ENCODE results near the gene RFT1. TPM values are rescaled to one million over a fixed set of nuclear protein-coding genes. Genes with fewer than 3 reads are reported as not detected.

Gene RFT1
- total and polyA plus RNA-seq, 2 donors (not counting 3 experiments of a cell fraction or from before 2014, with no cell fraction given), result 29.8 to 39.9 TPM

- no peaks in the 10 kb centered on the region for H3K4me1 ChIP-seq (ENCODE audit: control insufficient read depth, extremely low read depth, insufficient read depth, low read length)
- no peak overlapping the region for H3K9ac ChIP-seq (replicated peaks; ENCODE audit: extremely low read depth, insufficient read depth, low read length)
- no peak for DNase-seq (ENCODE audit: low read depth, low spot score)
- no peaks in the 10 kb centered on the region for H4K20me1 ChIP-seq (replicated peaks; ENCODE audit: control insufficient read depth, extremely low read depth, insufficient read depth, low read length)
- no peak for FAIRE-seq
- dilution Hi-C loops (cut with MboI; ENCODE audit: extremely low pct_ligation_motif_present, low sequenced_read_pairs), result no loop called here
- no peaks in the 10 kb centered on the region for H3K79me2 ChIP-seq (ENCODE audit: control insufficient read depth, insufficient read depth, low read length)
- H3K9me3 ChIP-seq (replicated peaks; ENCODE audit: control insufficient read depth, insufficient read depth, low read length), result no peaks in the 10 kb centered on the region
- intact Hi-C loops (cut with micrococcal nuclease), result loop anchor here (10.0 kb wide), 1 partner anchor 183 kb away; no protein-coding TSS in a partner anchor
- H2AFZ ChIP-seq (ENCODE audit: low read depth, low read length), result no peak overlapping the region
- H3K4me2 ChIP-seq (ENCODE audit: insufficient read depth, low read length), result no peak overlapping the region
- H3K4me3 ChIP-seq (replicated peaks in 1 of 3; ENCODE audit: insufficient read depth in 1 of 3, low read depth in 1 of 3, low read length in 3 of 3), result no peak overlapping the region
- H3K27ac ChIP-seq (ENCODE audit: insufficient read depth, low read depth, low read length), result no peak overlapping the region
- no TSS peak for BruUV-seq (replicated peaks)
- no peaks in the 10 kb centered on the region for H3K27me3 ChIP-seq (ENCODE audit: control insufficient read depth in 2 of 2, insufficient read depth in 2 of 2, low read length in 2 of 2)
- TF ChIP-seq EZH2 (IDR thresholded peaks at IDR 0.05; ENCODE audit: borderline replicate concordance, low read depth, low read length, severe bottlenecking) (no peak), JUN (IDR thresholded peaks at IDR 0.05; ENCODE audit: borderline replicate concordance, insufficient read depth, insufficient read length, low read depth) (no peak)
- ChIA-PET POLR2A (no interaction called here), CTCF (interaction anchor here (1.8 to 2.3 kb wide), 2 partner anchors 84 to 86 kb away, joined by 5 to 18 read pairs; no protein-coding TSS in a partner anchor)
- H3K9me1 ChIP-seq (replicated peaks; ENCODE audit: control insufficient read depth, extremely low read depth, insufficient read depth, low read length), result no peaks in the 10 kb centered on the region
- peaks cover 5 to 9% of the 10 kb centered on the region in 2 experiments for H3K36me3 ChIP-seq (ENCODE audit: control insufficient read depth in 2 of 2, extremely low read depth in 1 of 2, insufficient read depth in 2 of 2, low read length in 2 of 2)
These were observed 18.4 kb downstream of the RFT1 start for GRCh38 chr3:53111822-53112221.

GRCh38 chr3:53109891-53110771 is 20.1 kb downstream of the RFT1 start:
- intact Hi-C loops (cut with micrococcal nuclease) (loop anchor here (10.0 kb wide), 1 partner anchor 185 kb away; no protein-coding TSS in a partner anchor), dilution Hi-C loops (cut with MboI; ENCODE audit: extremely low pct_ligation_motif_present, low sequenced_read_pairs) (no loop called here)
- no peak overlapping the region for H3K4me2 ChIP-seq (ENCODE audit: insufficient read depth, low read length)
- no peaks in the 10 kb centered on the region for H4K20me1 ChIP-seq (replicated peaks; ENCODE audit: control insufficient read depth, extremely low read depth, insufficient read depth, low read length)
- POLR2A ChIA-PET, result no interaction called here
- CTCF ChIA-PET, result interaction anchor here (0.6 to 2.3 kb wide), 5 partner anchors 22 to 90 kb away, joined by 3 to 17 read pairs (median 3); no protein-coding TSS in a partner anchor
- no peaks in the 10 kb centered on the region for H3K4me1 ChIP-seq (ENCODE audit: control insufficient read depth, extremely low read depth, insufficient read depth, low read length)
- no TSS peak for BruUV-seq (replicated peaks)
- no peak overlapping the region for H2AFZ ChIP-seq (ENCODE audit: low read depth, low read length)
- no peak overlapping the region for H3K4me3 ChIP-seq (replicated peaks in 1 of 3; ENCODE audit: insufficient read depth in 1 of 3, low read depth in 1 of 3, low read length in 3 of 3)
- H3K9me1 ChIP-seq (replicated peaks; ENCODE audit: control insufficient read depth, extremely low read depth, insufficient read depth, low read length), result no peaks in the 10 kb centered on the region
- H3K27ac ChIP-seq (ENCODE audit: insufficient read depth, low read depth, low read length), result no peak overlapping the region
- no peak overlapping the region for H3K9ac ChIP-seq (replicated peaks; ENCODE audit: extremely low read depth, insufficient read depth, low read length)
- no peaks in the 10 kb centered on the region for H3K79me2 ChIP-seq (ENCODE audit: control insufficient read depth, insufficient read depth, low read length)
- peak; percentile 19 for DNase-seq (ENCODE audit: low read depth, low spot score)
- no peaks in the 10 kb centered on the region for H3K9me3 ChIP-seq (replicated peaks; ENCODE audit: control insufficient read depth, insufficient read depth, low read length)
- H3K27me3 ChIP-seq (ENCODE audit: control insufficient read depth in 2 of 2, insufficient read depth in 2 of 2, low read length in 2 of 2), result no peaks in the 10 kb centered on the region
- peaks cover 5 to 9% of the 10 kb centered on the region in 2 experiments for H3K36me3 ChIP-seq (ENCODE audit: control insufficient read depth in 2 of 2, extremely low read depth in 1 of 2, insufficient read depth in 2 of 2, low read length in 2 of 2)
- FAIRE-seq, result no peak
- no peak for TF ChIP-seq POLR2AphosphoS5 (IDR thresholded peaks at IDR 0.05; ENCODE audit: insufficient read depth, low read depth, low read length)
- peak; percentile 35 to 37 for TF ChIP-seq CTCF (IDR thresholded peaks at IDR 0.05; ENCODE audit: extremely low read depth in 1 of 2, insufficient read depth in 1 of 2, low read depth in 1 of 2, low read length in 2 of 2)
